ENCODE data around the gene NXPH2.

DNA sequence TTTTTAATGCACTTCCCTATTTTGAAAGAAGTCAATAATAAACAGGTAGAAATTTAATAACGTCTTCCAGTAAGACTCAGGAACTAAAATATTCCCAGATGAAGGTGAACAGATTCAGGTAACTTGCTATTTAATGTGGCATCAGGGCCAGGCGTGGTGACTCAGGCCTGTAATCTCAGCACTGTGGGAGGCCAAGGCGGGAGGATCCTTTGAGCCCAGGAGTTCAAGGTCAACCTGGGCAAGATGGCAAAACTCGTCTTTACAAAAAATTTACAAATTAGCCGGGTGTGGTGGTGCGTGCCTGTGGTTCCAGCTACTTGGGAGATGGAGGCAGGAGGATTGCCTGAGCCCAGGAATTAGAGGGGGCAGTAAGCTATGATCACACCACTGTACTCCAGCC, 81.8 kb downstream of the NXPH2 start:
- TF ChIP-seq, protein P1, sequence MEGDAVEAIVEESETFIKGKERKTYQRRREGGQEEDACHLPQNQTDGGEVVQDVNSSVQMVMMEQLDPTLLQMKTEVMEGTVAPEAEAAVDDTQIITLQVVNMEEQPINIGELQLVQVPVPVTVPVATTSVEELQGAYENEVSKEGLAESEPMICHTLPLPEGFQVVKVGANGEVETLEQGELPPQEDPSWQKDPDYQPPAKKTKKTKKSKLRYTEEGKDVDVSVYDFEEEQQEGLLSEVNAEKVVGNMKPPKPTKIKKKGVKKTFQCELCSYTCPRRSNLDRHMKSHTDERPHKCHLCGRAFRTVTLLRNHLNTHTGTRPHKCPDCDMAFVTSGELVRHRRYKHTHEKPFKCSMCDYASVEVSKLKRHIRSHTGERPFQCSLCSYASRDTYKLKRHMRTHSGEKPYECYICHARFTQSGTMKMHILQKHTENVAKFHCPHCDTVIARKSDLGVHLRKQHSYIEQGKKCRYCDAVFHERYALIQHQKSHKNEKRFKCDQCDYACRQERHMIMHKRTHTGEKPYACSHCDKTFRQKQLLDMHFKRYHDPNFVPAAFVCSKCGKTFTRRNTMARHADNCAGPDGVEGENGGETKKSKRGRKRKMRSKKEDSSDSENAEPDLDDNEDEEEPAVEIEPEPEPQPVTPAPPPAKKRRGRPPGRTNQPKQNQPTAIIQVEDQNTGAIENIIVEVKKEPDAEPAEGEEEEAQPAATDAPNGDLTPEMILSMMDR (IDR thresholded peaks at IDR 0.05; ENCODE audit: insufficient read depth, low read depth, low read length): no peak
- no peak for TF ChIP-seq EZH2 (IDR thresholded peaks at IDR 0.05; ENCODE audit: insufficient read depth, low read length)

Measured in astrocyte (in vitro differentiated cells and primary cell).